ENCODE data around the gene IQCH. TPM values are rescaled to one million over a fixed set of nuclear protein-coding genes. Genes with fewer than 3 reads are reported as not detected.

IQCH gene
- total and polyA plus RNA-seq, 12 donors = 0.29 to 2.6 (median 1.2) TPM

GRCh38 chr15:67365994-67366393, 111.4 kb downstream of the IQCH start:
- intact Hi-C loops (cut with DNase I) = no loop called here
- no peak for ATAC-seq
- Histone ChIP-seq H3K4me3 (no peak overlapping the region), H3K27ac (no peak overlapping the region), H3K9me3 (peaks cover 0 to 4% (median 0%) of the 10 kb centered on the region in 11 donors), H3K27me3 (peaks cover 0 to 6% (median 0%) of the 10 kb centered on the region in 7 donors), H3K36me3 (no peaks in the 10 kb centered on the region), H3K4me1 (no peaks in the 10 kb centered on the region)
- 70 to 80% methylated on average over 2 of the region's 2 CpGs for WGBS, 2 donors
- DNase-seq = no peak
- no peak for TF ChIP-seq CTCF (IDR thresholded peaks at IDR 0.05)

- WGBS, 2 donors = 88 to 95% methylated on average over 1 of the region's 1 CpG
- H3K27me3 ChIP-seq = peaks cover 0 to 6% (median 0%) of the 10 kb centered on the region in 7 donors
- ATAC-seq (no peak), DNase-seq (no peak)
- peaks cover 0 to 4% (median 0%) of the 10 kb centered on the region in 11 donors for H3K9me3 ChIP-seq
- H3K27ac ChIP-seq = no peak overlapping the region
- no peak for TF ChIP-seq CTCF (IDR thresholded peaks at IDR 0.05)
- no peak overlapping the region for H3K4me3 ChIP-seq
- H3K36me3 ChIP-seq = no peaks in the 10 kb centered on the region
- intact Hi-C loops (cut with DNase I) = no loop called here
- no peaks in the 10 kb centered on the region for H3K4me1 ChIP-seq
These were observed 112.3 kb downstream of the IQCH start for GRCh38 chr15:67366904-67367303.

GRCh38 chr15:67369359-67369998, 114.9 kb downstream of the IQCH start:
- DNase-seq = no peak
- TF ChIP-seq CTCF (IDR thresholded peaks at IDR 0.05) = no peak
- no peak overlapping the region for H3K4me3 ChIP-seq
- intact Hi-C loops (cut with DNase I) = no loop called here
- H3K27ac ChIP-seq = no peak overlapping the region
- H3K9me3 ChIP-seq = no peaks in the 10 kb centered on the region
- peaks cover 0 to 6% (median 0%) of the 10 kb centered on the region in 7 donors for H3K27me3 ChIP-seq
- H3K36me3 ChIP-seq = no peaks in the 10 kb centered on the region
- ATAC-seq = no peak
- WGBS, 2 donors = 93 to 95% methylated on average over 2 of the region's 2 CpGs
- H3K4me1 ChIP-seq = no peaks in the 10 kb centered on the region

- TF ChIP-seq CTCF (IDR thresholded peaks at IDR 0.05) = no peak
- intact Hi-C loops (cut with DNase I) = no loop called here
- 87 to 88% methylated on average over 9 of the region's 9 CpGs for WGBS, 2 donors
These were observed 115.8 kb downstream of the IQCH start for GRCh38 chr15:67370206-67370954.

More at GRCh38 chr15:67370206-67370954, 115.8 kb downstream of the IQCH start:
- H3K36me3 ChIP-seq = no peaks in the 10 kb centered on the region
- peaks cover 0 to 6% (median 0%) of the 10 kb centered on the region in 7 donors for H3K27me3 ChIP-seq
- H3K4me1 ChIP-seq = no peaks in the 10 kb centered on the region
- H3K4me3 ChIP-seq = no peak overlapping the region
- no peaks in the 10 kb centered on the region for H3K9me3 ChIP-seq
- DNase-seq (no peak), ATAC-seq (no peak)
- no peak overlapping the region for H3K27ac ChIP-seq
